Activated T-cell treated with anti-CD3 and anti-CD28 coated beads for 1 hour (primary cell): ENCODE data around the gene MAMDC2.

ENCODE experiments used
- DNase-seq: peaks from one replicate; pipeline ENCODE4 v3.0.0-alpha.2; 2020; ENCODE audit warnings: low read depth

Gene MAMDC2

DNA sequence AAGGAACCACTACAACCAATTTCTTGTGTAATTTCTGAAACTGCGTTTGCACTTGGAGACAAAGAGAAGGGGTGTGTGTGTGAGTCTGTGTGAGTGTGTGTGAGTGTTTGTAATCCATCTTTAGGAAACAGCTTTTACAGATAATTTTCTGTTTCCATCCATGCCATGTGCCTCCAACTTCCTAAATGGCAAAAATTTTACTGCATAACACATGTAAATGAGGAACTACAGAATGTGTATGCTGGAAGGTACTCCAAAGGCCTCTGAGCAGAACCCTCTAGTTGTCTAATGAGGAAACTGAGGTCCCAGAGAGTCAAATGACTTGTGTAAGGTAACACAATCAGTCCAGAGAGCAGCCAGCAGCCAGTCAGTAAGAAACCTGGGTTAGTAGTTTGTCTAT, 20.8 kb downstream of the MAMDC2 start:
- DNase-seq, result no peak

- no peak for DNase-seq
Observed at GRCh38 chr9:70065572-70065971, 21.9 kb downstream of the MAMDC2 start.

GRCh38 chr9:70066418-70066817, 22.8 kb downstream of the MAMDC2 start:
- DNase-seq, result no peak

DNA sequence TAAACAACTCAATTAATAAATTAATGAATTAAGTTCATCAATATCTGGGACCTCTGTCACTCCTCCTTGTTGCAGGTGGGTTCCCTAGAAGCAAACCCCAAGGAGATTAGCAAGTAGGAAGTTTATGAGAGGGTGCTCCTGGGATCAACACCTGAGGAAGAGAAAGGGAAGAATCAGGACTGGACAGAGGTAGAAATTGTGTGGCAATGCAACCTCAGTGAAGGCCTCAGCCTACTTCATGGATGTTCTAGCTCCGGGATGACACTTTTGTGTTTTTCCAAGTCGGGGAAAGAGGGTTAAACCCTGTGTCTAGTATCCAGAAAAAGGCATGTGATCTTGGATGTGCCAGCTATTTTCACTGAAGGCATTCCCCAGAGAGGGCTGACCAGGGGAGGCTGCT, 23.2 kb downstream of the MAMDC2 start:
- DNase-seq, result no peak

GRCh38 chr9:70069704-70070103, 26.1 kb downstream of the MAMDC2 start:
- no peak for DNase-seq

- DNase-seq, result no peak
Observed at GRCh38 chr9:70073193-70073592, 29.5 kb downstream of the MAMDC2 start.

GRCh38 chr9:70073756-70074155, 30.1 kb downstream of the MAMDC2 start:
- DNase-seq, result no peak

DNA sequence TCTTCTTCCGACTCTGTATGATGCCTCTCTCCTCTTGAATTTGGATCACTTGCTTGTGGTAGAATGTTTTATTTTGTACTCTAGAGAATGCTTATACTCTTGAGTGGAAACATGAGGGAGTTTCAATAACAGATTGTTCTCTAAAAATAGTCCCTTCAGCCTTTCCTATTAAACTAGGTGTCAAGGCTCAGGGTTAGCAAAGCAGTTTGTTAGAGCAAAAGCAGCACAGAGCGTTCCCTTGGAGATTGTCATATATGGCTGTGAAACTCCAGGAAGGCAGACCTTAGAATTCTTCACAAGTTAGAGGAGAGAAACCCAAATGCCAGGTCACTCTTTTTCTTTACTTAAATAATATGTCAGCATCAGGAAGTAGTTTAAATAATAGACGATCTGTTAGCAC, 33.0 kb downstream of the MAMDC2 start:
- DNase-seq, result no peak

DNA sequence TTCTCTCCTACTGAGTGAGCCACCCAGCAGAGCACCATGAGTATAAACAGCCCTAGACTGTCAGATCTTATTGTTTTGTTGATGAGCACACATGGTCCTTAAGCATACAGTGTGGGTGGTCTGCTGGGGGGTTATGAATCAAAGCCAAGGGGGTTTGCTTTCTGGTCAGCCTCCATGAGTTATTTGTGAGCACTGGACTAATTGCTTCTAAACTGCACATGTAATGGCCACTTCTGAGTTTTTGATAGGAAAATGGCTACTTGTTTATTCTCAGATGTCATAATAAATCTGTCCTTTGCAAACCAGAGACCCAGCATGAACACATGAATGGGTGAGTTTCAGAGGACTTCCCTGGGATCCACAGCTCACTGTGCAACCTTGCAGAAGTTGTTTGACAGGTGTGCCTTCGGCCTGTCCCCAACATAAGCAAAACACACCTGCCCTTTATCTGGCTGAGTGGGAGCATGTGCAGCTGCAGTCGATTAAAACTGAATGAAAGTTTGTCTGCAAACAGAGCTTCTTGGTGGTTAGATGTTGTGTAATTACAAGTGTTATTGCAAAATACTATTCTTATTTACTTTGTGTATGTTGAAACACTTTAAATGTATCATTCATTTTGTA, 35.9 kb downstream of the MAMDC2 start:
- DNase-seq, result no peak

DNA sequence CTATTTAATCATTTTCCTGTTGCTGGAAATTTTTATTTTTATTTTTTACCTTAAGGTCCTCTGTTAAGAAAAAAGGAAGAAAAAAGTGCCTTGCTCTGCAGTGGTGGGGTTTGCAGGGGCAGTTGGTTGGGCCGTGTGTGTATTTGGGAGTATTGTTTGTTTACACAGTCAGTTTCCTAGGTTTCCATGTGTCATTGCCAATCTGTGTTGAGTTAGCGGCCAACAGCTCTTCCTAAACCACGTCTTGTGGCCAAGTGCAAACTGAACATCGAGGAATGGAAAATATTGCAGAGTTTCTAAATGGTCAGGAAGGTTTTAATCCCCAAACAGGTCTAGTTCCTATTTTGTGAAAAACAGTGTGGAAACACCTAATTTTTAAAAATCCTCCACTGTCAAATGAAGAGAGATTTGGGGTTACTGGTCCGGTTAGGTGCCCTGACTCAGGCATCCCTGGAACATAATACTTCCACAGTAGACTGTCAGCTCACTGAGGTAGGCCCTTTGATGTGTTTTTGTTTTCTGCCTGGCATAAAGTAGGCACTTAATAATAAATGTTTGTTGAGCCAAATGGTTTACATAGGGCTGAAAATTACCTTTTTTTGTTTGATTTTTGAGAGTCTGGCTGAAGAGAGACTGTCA, 37.0 kb downstream of the MAMDC2 start:
- no peak for DNase-seq

DNA sequence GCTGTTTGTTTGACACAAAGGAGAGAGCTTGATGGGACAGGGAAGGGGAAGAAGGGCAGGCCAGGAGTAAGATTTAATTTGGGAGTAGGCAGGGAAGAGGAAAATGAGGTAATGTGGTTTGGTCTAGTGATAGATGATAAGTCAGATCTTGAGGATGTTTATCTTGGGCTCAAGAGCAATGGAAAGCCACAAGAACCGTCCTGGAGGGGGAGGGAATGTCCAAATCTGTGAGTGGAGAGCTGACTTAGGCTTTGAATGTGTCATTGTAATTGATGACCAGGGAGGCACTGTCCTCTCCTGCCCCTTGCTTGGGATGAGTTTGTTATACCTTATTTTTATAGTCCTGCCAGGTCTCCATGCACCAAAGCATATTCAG, 37.5 kb downstream of the MAMDC2 start:
- no peak for DNase-seq

GRCh38 chr9:70083429-70083828, 39.8 kb downstream of the MAMDC2 start:
- no peak for DNase-seq

DNA sequence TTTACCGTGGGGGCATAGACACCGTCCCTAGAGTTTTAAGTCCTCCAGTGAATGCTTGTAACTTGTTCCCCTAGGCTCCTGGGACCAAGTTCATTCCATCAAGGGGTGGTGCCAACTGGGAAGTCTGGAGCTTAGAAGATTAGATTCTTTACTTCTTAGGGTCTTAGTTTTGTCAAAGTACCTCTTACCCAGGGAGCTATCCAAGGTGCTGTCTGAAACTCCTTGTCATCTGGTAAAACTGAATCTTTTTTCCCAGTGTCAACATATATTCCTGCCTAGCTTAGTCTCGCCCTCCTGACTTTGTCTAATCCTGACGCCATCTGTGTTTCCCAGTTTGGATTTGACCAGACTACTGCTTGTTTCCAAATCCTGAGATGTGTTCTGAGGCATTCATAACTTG, 41.6 kb downstream of the MAMDC2 start:
- DNase-seq, result no peak

DNA sequence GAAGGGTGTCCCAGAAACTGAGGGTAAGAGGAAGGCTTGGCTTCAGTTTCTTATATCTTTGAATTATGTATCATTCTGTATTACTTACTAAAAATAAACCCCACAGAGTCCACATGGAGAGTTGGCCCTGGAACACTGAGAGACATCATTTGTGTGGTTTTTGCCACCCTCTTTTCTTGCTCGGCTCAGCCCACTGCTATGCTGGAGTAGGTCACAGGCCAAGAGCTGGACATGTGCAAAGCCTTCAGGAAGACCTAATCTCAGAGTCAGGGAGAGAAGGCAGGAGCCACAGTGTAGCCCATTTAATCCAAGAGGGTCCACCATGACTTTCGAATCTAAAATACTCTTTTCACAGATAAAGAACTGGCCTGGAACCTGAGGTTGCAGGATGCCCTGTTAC, 47.5 kb downstream of the MAMDC2 start:
- DNase-seq, result no peak

GRCh38 chr9:70091572-70091971, 47.9 kb downstream of the MAMDC2 start:
- DNase-seq, result no peak

DNA sequence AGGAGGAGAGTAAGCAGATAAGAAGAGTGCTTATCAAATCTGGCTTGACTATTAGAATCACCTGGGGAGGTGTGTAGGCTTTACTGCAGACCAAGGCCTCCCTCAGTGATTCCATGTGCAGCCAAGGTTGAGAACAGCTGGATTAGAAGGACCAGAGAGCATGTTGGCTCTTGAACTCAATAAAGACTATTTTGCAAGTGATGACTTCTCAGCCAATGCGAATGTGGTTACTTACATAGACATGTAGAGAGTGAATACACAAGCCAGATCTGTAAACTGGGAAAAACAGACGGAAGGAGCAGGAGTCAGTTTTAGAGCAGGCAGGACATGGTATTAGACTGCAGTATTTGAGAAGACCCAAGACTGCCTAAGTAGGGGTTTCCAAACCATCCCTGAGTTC, 48.5 kb downstream of the MAMDC2 start:
- DNase-seq, result no peak

DNA sequence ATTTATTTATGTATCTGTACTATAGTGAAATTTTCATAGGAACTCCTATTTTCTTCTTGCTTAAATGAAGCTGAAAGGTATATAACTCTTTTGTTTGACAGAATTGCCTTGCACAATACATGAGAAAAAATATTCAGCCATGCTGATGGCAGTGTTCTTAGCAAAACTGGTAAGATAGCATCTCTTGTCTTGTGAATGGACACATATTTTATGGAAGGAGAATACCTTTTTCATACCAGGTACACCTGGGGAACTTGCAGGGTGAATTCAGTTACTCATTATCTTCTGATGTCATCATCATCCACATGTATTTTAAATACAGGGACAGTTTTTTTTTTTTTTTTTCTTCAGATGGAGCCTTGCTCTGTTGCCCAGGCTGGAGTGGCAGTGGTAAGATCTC, 49.4 kb downstream of the MAMDC2 start:
- no peak for DNase-seq

GRCh38 chr9:70093944-70094343, 50.3 kb downstream of the MAMDC2 start:
- DNase-seq, result no peak

GRCh38 chr9:70094747-70095146, 51.1 kb downstream of the MAMDC2 start:
- DNase-seq, result no peak

GRCh38 chr9:70097187-70097586, 53.5 kb downstream of the MAMDC2 start:
- no peak for DNase-seq

GRCh38 chr9:70100362-70100761, 56.7 kb downstream of the MAMDC2 start:
- no peak for DNase-seq

- DNase-seq, result no peak
Observed at GRCh38 chr9:70101265-70101664, 57.6 kb downstream of the MAMDC2 start.

DNA sequence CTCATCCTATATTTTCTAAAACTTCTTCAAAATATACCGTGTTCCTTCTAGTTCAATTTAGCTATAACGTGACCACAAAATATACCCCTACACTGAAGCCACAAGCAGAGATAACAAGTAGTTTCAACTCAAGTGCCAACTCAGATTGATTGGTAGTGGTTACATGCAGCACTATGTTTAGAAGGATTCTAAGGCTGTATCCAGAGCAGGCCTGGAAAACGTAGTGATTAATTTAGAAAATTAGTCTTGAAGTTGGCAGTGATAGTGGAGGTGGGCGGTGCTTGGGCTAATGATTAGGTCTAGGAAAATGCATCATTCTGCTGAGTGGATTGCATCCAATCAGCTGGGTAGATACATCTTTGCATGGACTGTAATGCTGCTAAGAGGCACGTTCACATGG, 61.5 kb downstream of the MAMDC2 start:
- DNase-seq, result no peak

DNA sequence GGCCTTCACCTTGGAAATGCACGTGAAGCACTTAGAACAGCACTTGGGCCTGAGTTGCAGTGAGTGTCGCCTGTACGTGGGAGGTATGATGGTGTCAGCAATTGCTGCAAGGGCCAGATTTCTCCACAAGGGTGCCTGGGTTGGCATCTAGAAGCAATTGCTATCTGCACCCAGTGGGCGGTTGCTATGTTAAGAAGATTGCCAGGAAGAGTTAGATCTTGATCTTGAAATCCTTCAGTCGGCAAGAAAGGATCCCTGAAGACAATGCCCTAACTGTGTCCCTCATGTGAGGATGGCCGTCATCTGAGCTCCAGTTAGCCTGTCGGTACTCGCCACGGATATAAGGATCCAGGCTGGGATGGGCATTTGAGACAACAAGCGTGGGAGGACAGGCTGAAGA, 62.9 kb downstream of the MAMDC2 start:
- no peak for DNase-seq
